Activated B cell treated with CpG ODN at 0.5 μM for 24 hours (primary cell): ENCODE results near the gene ARHGAP15. TPM values are rescaled to one million over a fixed set of nuclear protein-coding genes. Genes with fewer than 3 reads are reported as not detected.

Experiments used
- ATAC-seq: fragments of 200-7000 bp; cut with Tn5 transposase; one replicate; pipeline ENCODE4 v1.10.0; 2021; ENCODE audit warnings: low read depth, mild to moderate bottlenecking, moderate library complexity
- CTCF ChIA-PET: fragments of 350-600 bp; sonication (Branson Sonifier 250); formaldehyde crosslinking; loops from one replicate; lab custom pipeline; 2021; ENCODE audit warnings: antibody characterized with exemption; lab: Charles Lee
- POLR2A ChIA-PET: fragments of 350-600 bp; sonication (Branson Sonifier 250); formaldehyde crosslinking; loops from one replicate; lab custom pipeline; 2021; ENCODE audit warnings: antibody characterized with exemption; lab: Charles Lee
- DNase-seq: peaks from one replicate; pipeline ENCODE4 v3.0.0; 2022
- H3K27ac Mint-ChIP-seq: one replicate; pipeline ENCODE4 v1.8.0; 2020; ENCODE audit warnings: mixed read lengths
- H3K27me3 Mint-ChIP-seq: one replicate; pipeline ENCODE4 v1.8.0; 2021; ENCODE audit warnings: mixed read lengths
- H3K36me3 Mint-ChIP-seq: one replicate; pipeline ENCODE4 v1.8.0; 2021; ENCODE audit warnings: low read depth, mixed read lengths
- H3K4me1 Mint-ChIP-seq: one replicate; pipeline ENCODE4 v1.8.0; 2021; ENCODE audit warnings: mixed read lengths
- H3K4me3 Mint-ChIP-seq: one replicate; pipeline ENCODE4 v1.8.0; 2020; ENCODE audit warnings: mild to moderate bottlenecking, mixed read lengths
- H3K9me3 Mint-ChIP-seq: one replicate; pipeline ENCODE4 v1.8.0; 2020; ENCODE audit warnings: mixed read lengths
- CTCF ChIP-seq: fragments of 200-600 bp; IDR thresholded peaks from one replicate; pipeline ENCODE4 v1.8.0; 2022; ENCODE audit warnings: antibody characterized with exemption, mild to moderate bottlenecking
- intact Hi-C: fragments of 100-400 bp; cut with micrococcal nuclease; formaldehyde crosslinking; loops from one replicate; pipeline ENCODE4 v1.15.1; 2024
- total RNA-seq: library from RNA; stranded (reverse); gene quantifications from 2 replicates; pipeline ENCODE4 v1.2.3, GENCODE V29; 2022

The ARHGAP15 gene
- total RNA-seq, 1 donor from 2014 or later: 112 TPM

GRCh38 chr2:143481733-143482132 is 352.5 kb downstream of the ARHGAP15 start:
- no peaks in the 10 kb centered on the region for H3K27me3 Mint-ChIP-seq
- TF ChIP-seq CTCF: no peak

GRCh38 chr2:143482316-143482715 is 353.1 kb downstream of the ARHGAP15 start:
- no peak for ATAC-seq
- H3K4me1 Mint-ChIP-seq: peaks cover 13% of the 10 kb centered on the region
- no peak overlapping the region for H3K4me3 Mint-ChIP-seq
- no peak overlapping the region for H3K27ac Mint-ChIP-seq
- H3K27me3 Mint-ChIP-seq: no peaks in the 10 kb centered on the region
- ChIA-PET POLR2A (no interaction called here), CTCF (no interaction called here)
- TF ChIP-seq CTCF: no peak
- peaks cover 27% of the 10 kb centered on the region for H3K36me3 Mint-ChIP-seq
- no peak for DNase-seq
- intact Hi-C loops: no loop called here
- H3K9me3 Mint-ChIP-seq: no peaks in the 10 kb centered on the region

More at GRCh38 chr2:143481733-143482132, 352.5 kb downstream of the ARHGAP15 start:
- peaks cover 22% of the 10 kb centered on the region for H3K36me3 Mint-ChIP-seq
- H3K4me1 Mint-ChIP-seq: peaks cover 13% of the 10 kb centered on the region
- ChIA-PET POLR2A (no interaction called here), CTCF (no interaction called here)
- no peak overlapping the region for H3K4me3 Mint-ChIP-seq
- H3K27ac Mint-ChIP-seq: no peak overlapping the region
- no peak for ATAC-seq
- no peaks in the 10 kb centered on the region for H3K9me3 Mint-ChIP-seq
- no peak for DNase-seq
- intact Hi-C loops: no loop called here

GRCh38 chr2:143482771-143483170 is 353.6 kb downstream of the ARHGAP15 start:
- Mint-ChIP-seq H3K4me3 (no peak overlapping the region), H3K36me3 (peaks cover 32% of the 10 kb centered on the region), H3K27ac (no peak overlapping the region), H3K9me3 (no peaks in the 10 kb centered on the region), H3K4me1 (peaks cover 8% of the 10 kb centered on the region), H3K27me3 (no peaks in the 10 kb centered on the region)
- intact Hi-C loops: no loop called here
- TF ChIP-seq CTCF: no peak
- ChIA-PET POLR2A (no interaction called here), CTCF (no interaction called here)
- DNase-seq: no peak
- no peak for ATAC-seq

GRCh38 chr2:143486976-143487375 is 357.8 kb downstream of the ARHGAP15 start:
- no peak for ATAC-seq
- peaks cover 3% of the 10 kb centered on the region for H3K4me1 Mint-ChIP-seq
- H3K9me3 Mint-ChIP-seq: no peaks in the 10 kb centered on the region
- no peak overlapping the region for H3K27ac Mint-ChIP-seq
- DNase-seq: no peak
- no peaks in the 10 kb centered on the region for H3K27me3 Mint-ChIP-seq
- ChIA-PET CTCF (no interaction called here), POLR2A (no interaction called here)
- no peak for TF ChIP-seq CTCF
- H3K4me3 Mint-ChIP-seq: no peak overlapping the region
- peaks cover 50% of the 10 kb centered on the region for H3K36me3 Mint-ChIP-seq
- intact Hi-C loops: no loop called here

- H3K27me3 Mint-ChIP-seq: no peaks in the 10 kb centered on the region
- no peak for ATAC-seq
- DNase-seq: no peak
- POLR2A ChIA-PET: interaction anchor here (0.6 kb wide), 1 partner anchor 59 kb away, joined by 4 read pairs; no protein-coding TSS in a partner anchor
- CTCF ChIA-PET: no interaction called here
- no peak overlapping the region for H3K27ac Mint-ChIP-seq
- H3K4me3 Mint-ChIP-seq: no peak overlapping the region
- peaks cover 62% of the 10 kb centered on the region for H3K36me3 Mint-ChIP-seq
- H3K9me3 Mint-ChIP-seq: peaks cover 2% of the 10 kb centered on the region
- H3K4me1 Mint-ChIP-seq: peaks cover 9% of the 10 kb centered on the region
- no peak for TF ChIP-seq CTCF
- intact Hi-C loops: no loop called here
Measured at GRCh38 chr2:143489145-143489544, 359.9 kb downstream of the ARHGAP15 start.
